IMR-90 (cell line): ENCODE data around the gene MACF1. TPM values are rescaled to one million over a fixed set of nuclear protein-coding genes. Genes with fewer than 3 reads are reported as not detected.

ENCODE experiments used
- ATAC-seq: fragments of 200-7000 bp; cut with Tn5 transposase; 2 replicates; pipeline ENCODE4 v1.9.1; 2020; ENCODE audit warnings: low read depth, mild to moderate bottlenecking, moderate library complexity
- BruUV-seq: library from RNA; stranded (reverse); fragments of 400-500 nt; replicated peaks from 2 replicates; lab custom pipeline; 2021; lab: Mats Ljungman, UMichigan
- CTCF ChIA-PET: fragments of 300-600 bp; formaldehyde crosslinking; extraction: SDS; loops from one replicate; lab custom pipeline; 2021; ENCODE audit warnings: antibody characterized with exemption; lab: Yijun Ruan, JAX
- POLR2A ChIA-PET: fragments of 300-600 bp; sonication (Branson Sonifier 250); formaldehyde crosslinking; loops from one replicate; lab custom pipeline; 2022; ENCODE audit warnings: antibody characterized with exemption; ENCODE audit not compliant: unreplicated experiment; lab: Charles Lee
- DNase-seq: peaks from one replicate; pipeline ENCODE4 v3.0.0; 2013
- H2AFZ ChIP-seq: replicated peaks from 2 replicates; pipeline ENCODE3; 2013; ENCODE audit warnings: low read length, mild to moderate bottlenecking; ENCODE audit not compliant: poor library complexity
- H2AK5ac ChIP-seq: 2 replicates; pipeline ENCODE4 v1.6.1; 2013; ENCODE audit warnings: low read depth, low read length, inconsistent platforms
- H2AK9ac ChIP-seq: replicated peaks from 2 replicates; pipeline ENCODE3; 2013; ENCODE audit warnings: mild to moderate bottlenecking, low read depth, low read length, moderate library complexity; ENCODE audit not compliant: poor library complexity
- H2BK120ac ChIP-seq: 2 replicates; pipeline ENCODE4 v1.6.1; 2013; ENCODE audit warnings: low read depth, low read length, inconsistent platforms
- H2BK15ac ChIP-seq: 3 replicates; pipeline ENCODE4 v1.6.1; 2013; ENCODE audit warnings: low read depth, low read length, inconsistent platforms
- H2BK20ac ChIP-seq: 2 replicates; pipeline ENCODE4 v1.6.1; 2013; ENCODE audit warnings: low read depth, mild to moderate bottlenecking, inconsistent platforms, low read length, moderate library complexity
- H2BK5ac ChIP-seq: 2 replicates; pipeline ENCODE4 v1.6.1; 2013; ENCODE audit warnings: mild to moderate bottlenecking, low read depth, low read length, inconsistent platforms; ENCODE audit not compliant: poor library complexity, severe bottlenecking
- H3K14ac ChIP-seq: replicated peaks from 2 replicates; pipeline ENCODE4 v1.6.1; 2013; ENCODE audit warnings: low read depth, low read length, inconsistent platforms
- H3K18ac ChIP-seq: 2 replicates; pipeline ENCODE4 v1.6.1; 2013; ENCODE audit warnings: low read depth, low read length, control low read depth
- H3K23ac ChIP-seq: 2 replicates; pipeline ENCODE4 v1.6.1; 2013; ENCODE audit warnings: low read depth, low read length, inconsistent platforms
- H3K27ac ChIP-seq: 2 replicates; pipeline ENCODE4 v1.5.1; 2013; ENCODE audit warnings: mild to moderate bottlenecking, control low read depth, low read length; ENCODE audit not compliant: insufficient read depth
- H3K27me3 ChIP-seq: 2 replicates; pipeline ENCODE4 v1.6.1; 2013; ENCODE audit warnings: low read length; ENCODE audit not compliant: control insufficient read depth, insufficient read depth
- H3K36me3 ChIP-seq: 2 replicates; pipeline ENCODE4 v1.6.1; 2013; ENCODE audit warnings: low read length, mixed read lengths; ENCODE audit not compliant: control insufficient read depth, insufficient read depth
- H3K4ac ChIP-seq: 2 replicates; pipeline ENCODE4 v1.6.1; 2013; ENCODE audit warnings: low read depth, low read length, inconsistent platforms
- H3K4me1 ChIP-seq: 2 replicates; pipeline ENCODE4 v1.6.1; 2013; ENCODE audit warnings: low read length, mixed read lengths; ENCODE audit not compliant: control insufficient read depth, insufficient read depth
- H3K4me2 ChIP-seq: 2 replicates; pipeline ENCODE4 v1.6.1; 2013; ENCODE audit warnings: low read depth, mild to moderate bottlenecking, control low read depth, low read length, moderate library complexity
- H3K4me3 ChIP-seq: 2 replicates; pipeline ENCODE4 v1.5.1; 2013; ENCODE audit warnings: low read depth, mild to moderate bottlenecking, control low read depth, low read length, moderate library complexity; ENCODE audit not compliant: insufficient read depth
- H3K56ac ChIP-seq: 2 replicates; pipeline ENCODE4 v1.6.1; 2013; ENCODE audit warnings: low read length, inconsistent platforms; ENCODE audit not compliant: insufficient read depth; ENCODE audit errors: extremely low read depth
- H3K79me1 ChIP-seq, 2 experiments: 2 replicates each; pipeline ENCODE4 v1.6.1; 2013; ENCODE audit warnings: low read length in 2 of 2, inconsistent platforms in 1 of 2, low read depth in 1 of 2
- H3K9ac ChIP-seq: 2 replicates; pipeline ENCODE4 v1.6.1; 2013; ENCODE audit warnings: low read depth, low read length, control low read depth
- H3K9me1 ChIP-seq: 2 replicates; pipeline ENCODE4 v1.6.1; 2013; ENCODE audit warnings: low read length, inconsistent platforms; ENCODE audit not compliant: insufficient read depth
- H3K9me3 ChIP-seq: 2 replicates; pipeline ENCODE4 v1.6.1; 2013; ENCODE audit warnings: low read length; ENCODE audit not compliant: control insufficient read depth, insufficient read depth
- H4K20me1 ChIP-seq: 2 replicates; pipeline ENCODE4 v1.6.1; 2013; ENCODE audit warnings: low read length, inconsistent platforms; ENCODE audit not compliant: insufficient read depth
- H4K5ac ChIP-seq: 2 replicates; pipeline ENCODE4 v1.6.1; 2013; ENCODE audit warnings: mild to moderate bottlenecking, low read depth, low read length, control low read depth
- H4K8ac ChIP-seq, 2 experiments: 2 replicates each; pipeline ENCODE4 v1.6.1; 2013; ENCODE audit warnings: low read depth in 2 of 2, low read length in 2 of 2, control low read depth in 1 of 2, inconsistent platforms in 1 of 2
- H4K91ac ChIP-seq: 2 replicates; pipeline ENCODE4 v1.6.1; 2013; ENCODE audit warnings: low read depth, low read length, inconsistent platforms; ENCODE audit not compliant: insufficient read depth
- CEBPB ChIP-seq: IDR thresholded peaks from 2 replicates; pipeline ENCODE4 v1.6.1; 2012; ENCODE audit warnings: low read depth, low read length, improper control_type of control experiment
- FOS ChIP-seq: fragments of 150-350 bp; IDR thresholded peaks from 2 replicates; pipeline ENCODE4 v1.6.1; 2016; ENCODE audit warnings: low read depth, low read length
- MAFK ChIP-seq: IDR thresholded peaks from 2 replicates; pipeline ENCODE4 v1.6.1; 2012; ENCODE audit warnings: low read depth, low read length, improper control_type of control experiment
- MXI1 ChIP-seq: IDR thresholded peaks from 2 replicates; pipeline ENCODE4 v1.6.1; 2012; ENCODE audit warnings: low read depth, mild to moderate bottlenecking, low read length, moderate library complexity, borderline replicate concordance
- NFE2L2 ChIP-seq: fragments of 150-350 bp; IDR thresholded peaks from 2 replicates; pipeline ENCODE4 v1.6.1; 2016; ENCODE audit warnings: low read depth, mild to moderate bottlenecking, low read length
- RCOR1 ChIP-seq: IDR thresholded peaks from 2 replicates; pipeline ENCODE4 v1.6.1; 2012; ENCODE audit warnings: mild to moderate bottlenecking, low read length, improper control_type of control experiment; ENCODE audit not compliant: insufficient replicate concordance
- RFX5 ChIP-seq: IDR thresholded peaks from 2 replicates; pipeline ENCODE4 v1.8.0; 2012; ENCODE audit warnings: low read depth, mild to moderate bottlenecking, low read length, moderate library complexity
- USF2 ChIP-seq: fragments of 150-350 bp; IDR thresholded peaks from 2 replicates; pipeline ENCODE4 v1.6.1; 2017; ENCODE audit warnings: mild to moderate bottlenecking, antibody characterized with exemption, low read length, low read depth
- WGBS, 2 experiments: methylation state at CpG; one replicate each; pipeline versions ENCODE4 v1.1.5 to v1.1.7; 2013; ENCODE audit warnings: missing lambda C conversion rate in 2 of 2; ENCODE audit not compliant: insufficient read length in 1 of 2; ENCODE audit errors: extremely low coverage in 2 of 2; 5-methylcytosine and 5-hydroxymethylcytosine counted together
- dilution Hi-C: fragments of 300-500 bp; cut with HindIII; formaldehyde crosslinking; loops from one replicate; pipeline ENCODE4 v1.14.3; 2018; ENCODE audit warnings: low sequenced_read_pairs; ENCODE audit not compliant: unreplicated experiment
- in situ Hi-C: fragments of 300-500 bp; cut with MboI; formaldehyde crosslinking; loops from 3 replicates; pipeline ENCODE4 v1.14.3; 2019; ENCODE audit warnings: low sequenced_read_pairs, inconsistent platforms, mixed read lengths
- intact Hi-C: fragments of 100-400 bp; cut with micrococcal nuclease; formaldehyde crosslinking; loops from 2 replicates; pipeline ENCODE4 v1.10.0; 2022
- polyA plus RNA-seq, 3 experiments: library from polyadenylated mRNA; depleted of rRNA; stranded (reverse); fragments of >200 nt; gene quantifications; 2 replicates each; pipeline ENCODE4 v1.2.3, GENCODE V29; 2012; ENCODE audit warnings: low replicate concordance in 1 of 3
- total RNA-seq: library from RNA; depleted of rRNA; stranded (reverse); fragments of >200 nt; gene quantifications from 2 replicates; pipeline ENCODE4 v1.2.3, GENCODE V29; 2012

Gene MACF1
- total and polyA plus RNA-seq, 2 of the 4 experiments (the other 2 are of a cell fraction), result 67.6 to 369 TPM

- TF ChIP-seq RCOR1, result no peak
- TF ChIP-seq FOS, result no peak
- TF ChIP-seq CEBPB, result no peak
- no peak for TF ChIP-seq MAFK
- no peak for TF ChIP-seq MXI1
- no peak for TF ChIP-seq RFX5
- no peak for TF ChIP-seq NFE2L2
- TF ChIP-seq USF2, result no peak
- peaks cover 2% of the 10 kb centered on the region; the same call in 1 of the 2 replicates for H3K4me1 ChIP-seq
- no peak overlapping the region for H2BK120ac ChIP-seq
- H4K5ac ChIP-seq, result no peak overlapping the region; the same call in 1 of the 2 replicates
- no peak overlapping the region for H3K4me2 ChIP-seq
- H3K4ac ChIP-seq, result no peak overlapping the region
- no peak for ATAC-seq
- H2BK20ac ChIP-seq, result no peak overlapping the region
- BruUV-seq, result no TSS peak
- ChIA-PET CTCF (no interaction called here), POLR2A (no interaction called here)
- H3K56ac ChIP-seq, result no peak overlapping the region
- in situ Hi-C loops (no loop called here), intact Hi-C loops (no loop called here), dilution Hi-C loops (no loop called here)
- H3K36me3 ChIP-seq, result no peaks in the 10 kb centered on the region
- H2AK9ac ChIP-seq, result no peak overlapping the region
- peaks cover 42% of the 10 kb centered on the region for H4K20me1 ChIP-seq
- no peak for DNase-seq
- H3K9me3 ChIP-seq, result no peaks in the 10 kb centered on the region
- H3K4me3 ChIP-seq, result no peak overlapping the region
- no peak overlapping the region for H4K8ac ChIP-seq
- H3K27me3 ChIP-seq, result no peaks in the 10 kb centered on the region
- H3K23ac ChIP-seq, result no peak overlapping the region
- H2BK15ac ChIP-seq, result no peak overlapping the region
- no peak overlapping the region for H2BK5ac ChIP-seq
- H3K9ac ChIP-seq, result no peak overlapping the region
- peaks cover 17 to 58% of the 10 kb centered on the region in 2 experiments for H3K79me1 ChIP-seq
- H3K9me1 ChIP-seq, result peaks cover 5% of the 10 kb centered on the region
- no peak overlapping the region for H2AK5ac ChIP-seq
- no peak overlapping the region for H2AFZ ChIP-seq
- H3K14ac ChIP-seq, result no peak overlapping the region
- H3K27ac ChIP-seq, result no peak overlapping the region
- WGBS, 2 experiments, result 100% methylated on average over 1 of the region's 2 CpGs; no CpG with 5 or more reads in 1 of the 2 experiments
- no peak overlapping the region for H4K91ac ChIP-seq
- H3K18ac ChIP-seq, result no peak overlapping the region
Observed at GRCh38 chr1:39243302-39243701, 38.8 kb downstream of the MACF1 start.
